Measurements from ENCODE around the gene USP49.

The USP49 gene

GRCh38 chr6:41750374-41750773 lies 144.8 kb downstream of the USP49 start:
- Histone ChIP-seq H3K36me3 (ENCODE audit: control insufficient read depth, insufficient read depth, low read length) (no peaks in the 10 kb centered on the region), H3K4me3 (ENCODE audit: low read depth, low read length) (no peak overlapping the region), H3K4me1 (ENCODE audit: control insufficient read depth, insufficient read depth, low read length) (no peaks in the 10 kb centered on the region), H3K9me3 (ENCODE audit: control insufficient read depth, insufficient read depth, low read length) (no peaks in the 10 kb centered on the region), H3K9ac (ENCODE audit: low read depth, low read length) (no peak overlapping the region), H3K27ac (ENCODE audit: low read depth, low read length) (no peak overlapping the region), H3K27me3 (ENCODE audit: control insufficient read depth, insufficient read depth, low read length) (no peaks in the 10 kb centered on the region)

GRCh38 chr6:41748542-41748941 lies 146.6 kb downstream of the USP49 start:
- Histone ChIP-seq H3K27me3 (ENCODE audit: control insufficient read depth, insufficient read depth, low read length) (no peaks in the 10 kb centered on the region), H3K9me3 (ENCODE audit: control insufficient read depth, insufficient read depth, low read length) (no peaks in the 10 kb centered on the region), H3K9ac (ENCODE audit: low read depth, low read length) (no peak overlapping the region), H3K4me3 (ENCODE audit: low read depth, low read length) (no peak overlapping the region), H3K4me1 (ENCODE audit: control insufficient read depth, insufficient read depth, low read length) (no peaks in the 10 kb centered on the region), H3K27ac (ENCODE audit: low read depth, low read length) (no peak overlapping the region), H3K36me3 (ENCODE audit: control insufficient read depth, insufficient read depth, low read length) (no peaks in the 10 kb centered on the region)

- H3K36me3 ChIP-seq (ENCODE audit: control insufficient read depth, insufficient read depth, low read length) = no peaks in the 10 kb centered on the region
- no peak overlapping the region for H3K4me3 ChIP-seq (ENCODE audit: low read depth, low read length)
- H3K9me3 ChIP-seq (ENCODE audit: control insufficient read depth, insufficient read depth, low read length) = no peaks in the 10 kb centered on the region
- no peaks in the 10 kb centered on the region for H3K27me3 ChIP-seq (ENCODE audit: control insufficient read depth, insufficient read depth, low read length)
- no peak overlapping the region for H3K27ac ChIP-seq (ENCODE audit: low read depth, low read length)
- no peak overlapping the region for H3K9ac ChIP-seq (ENCODE audit: low read depth, low read length)
- H3K4me1 ChIP-seq (ENCODE audit: control insufficient read depth, insufficient read depth, low read length) = no peaks in the 10 kb centered on the region
Measured at GRCh38 chr6:41748102-41748477, 147.1 kb downstream of the USP49 start.

GRCh38 chr6:41747256-41748101 lies 147.7 kb downstream of the USP49 start, which contains the start of gene PGC:
Gene PGC (minus strand): TSS chr6:41747397. CDS start chr6:41747334, 63 bp downstream.
- Histone ChIP-seq H3K4me3 (ENCODE audit: low read depth, low read length) (no peak within 1 kb of the TSS), H3K36me3 (ENCODE audit: control insufficient read depth, insufficient read depth, low read length) (no peaks in the 10 kb centered on the region), H3K27me3 (ENCODE audit: control insufficient read depth, insufficient read depth, low read length) (no peaks in the 10 kb centered on the region), H3K27ac (ENCODE audit: low read depth, low read length) (no peak within 1 kb of the TSS), H3K4me1 (ENCODE audit: control insufficient read depth, insufficient read depth, low read length) (no peaks in the 10 kb centered on the region), H3K9me3 (ENCODE audit: control insufficient read depth, insufficient read depth, low read length) (no peaks in the 10 kb centered on the region), H3K9ac (ENCODE audit: low read depth, low read length) (no peak within 1 kb of the TSS)

- Histone ChIP-seq H3K27ac (ENCODE audit: low read depth, low read length) (no peak overlapping the region), H3K27me3 (ENCODE audit: control insufficient read depth, insufficient read depth, low read length) (no peaks in the 10 kb centered on the region), H3K36me3 (ENCODE audit: control insufficient read depth, insufficient read depth, low read length) (no peaks in the 10 kb centered on the region), H3K9me3 (ENCODE audit: control insufficient read depth, insufficient read depth, low read length) (no peaks in the 10 kb centered on the region), H3K4me3 (ENCODE audit: low read depth, low read length) (no peak overlapping the region), H3K4me1 (ENCODE audit: control insufficient read depth, insufficient read depth, low read length) (no peaks in the 10 kb centered on the region), H3K9ac (ENCODE audit: low read depth, low read length) (no peak overlapping the region)
Measured at GRCh38 chr6:41746107-41746506, 149.1 kb downstream of the USP49 start.

GRCh38 chr6:41744236-41744787 lies 150.9 kb downstream of the USP49 start:
- H3K27me3 ChIP-seq (ENCODE audit: control insufficient read depth, insufficient read depth, low read length) = no peaks in the 10 kb centered on the region
- no peaks in the 10 kb centered on the region for H3K9me3 ChIP-seq (ENCODE audit: control insufficient read depth, insufficient read depth, low read length)
- no peak overlapping the region for H3K9ac ChIP-seq (ENCODE audit: low read depth, low read length)
- H3K27ac ChIP-seq (ENCODE audit: low read depth, low read length) = no peak overlapping the region
- no peaks in the 10 kb centered on the region for H3K36me3 ChIP-seq (ENCODE audit: control insufficient read depth, insufficient read depth, low read length)
- no peaks in the 10 kb centered on the region for H3K4me1 ChIP-seq (ENCODE audit: control insufficient read depth, insufficient read depth, low read length)
- no peak overlapping the region for H3K4me3 ChIP-seq (ENCODE audit: low read depth, low read length)

GRCh38 chr6:41743406-41744235 lies 151.6 kb downstream of the USP49 start:
- Histone ChIP-seq H3K36me3 (ENCODE audit: control insufficient read depth, insufficient read depth, low read length) (no peaks in the 10 kb centered on the region), H3K27ac (ENCODE audit: low read depth, low read length) (no peak overlapping the region), H3K27me3 (ENCODE audit: control insufficient read depth, insufficient read depth, low read length) (no peaks in the 10 kb centered on the region), H3K4me1 (ENCODE audit: control insufficient read depth, insufficient read depth, low read length) (no peaks in the 10 kb centered on the region), H3K9ac (ENCODE audit: low read depth, low read length) (no peak overlapping the region), H3K9me3 (ENCODE audit: control insufficient read depth, insufficient read depth, low read length) (no peaks in the 10 kb centered on the region), H3K4me3 (ENCODE audit: low read depth, low read length) (no peak overlapping the region)

GRCh38 chr6:41741625-41742490 lies 153.3 kb downstream of the USP49 start:
- no peak overlapping the region for H3K27ac ChIP-seq (ENCODE audit: low read depth, low read length)
- H3K27me3 ChIP-seq (ENCODE audit: control insufficient read depth, insufficient read depth, low read length) = no peaks in the 10 kb centered on the region
- no peak overlapping the region for H3K9ac ChIP-seq (ENCODE audit: low read depth, low read length)
- H3K4me3 ChIP-seq (ENCODE audit: low read depth, low read length) = no peak overlapping the region
- no peaks in the 10 kb centered on the region for H3K4me1 ChIP-seq (ENCODE audit: control insufficient read depth, insufficient read depth, low read length)
- no peaks in the 10 kb centered on the region for H3K36me3 ChIP-seq (ENCODE audit: control insufficient read depth, insufficient read depth, low read length)
- no peaks in the 10 kb centered on the region for H3K9me3 ChIP-seq (ENCODE audit: control insufficient read depth, insufficient read depth, low read length)

GRCh38 chr6:41740366-41741162 lies 154.6 kb downstream of the USP49 start:
- peaks cover 5% of the 10 kb centered on the region for H3K4me1 ChIP-seq (ENCODE audit: control insufficient read depth, insufficient read depth, low read length)
- H3K27me3 ChIP-seq (ENCODE audit: control insufficient read depth, insufficient read depth, low read length) = no peaks in the 10 kb centered on the region
- H3K9me3 ChIP-seq (ENCODE audit: control insufficient read depth, insufficient read depth, low read length) = no peaks in the 10 kb centered on the region
- no peak overlapping the region for H3K27ac ChIP-seq (ENCODE audit: low read depth, low read length)
- no peak overlapping the region for H3K4me3 ChIP-seq (ENCODE audit: low read depth, low read length)
- H3K9ac ChIP-seq (ENCODE audit: low read depth, low read length) = no peak overlapping the region
- H3K36me3 ChIP-seq (ENCODE audit: control insufficient read depth, insufficient read depth, low read length) = no peaks in the 10 kb centered on the region
